ENCODE data around the gene SDK1. TPM values are rescaled to one million over a fixed set of nuclear protein-coding genes. Genes with fewer than 3 reads are reported as not detected.

SDK1 gene
- total RNA-seq, 4 donors from 2014 or later = under 0.01 to 16.2 (median 7.2) TPM

GRCh38 chr7:4178916-4179687, 878.0 kb downstream of the SDK1 start:
- H3K4me3 ChIP-seq = no peak overlapping the region
- no peaks in the 10 kb centered on the region for H3K4me1 ChIP-seq
- intact Hi-C loops (cut with DNase I; ENCODE audit: low total_unique reads) = no loop called here
- no peak for DNase-seq
- no peaks in the 10 kb centered on the region for H3K9me3 ChIP-seq
- TF ChIP-seq CTCF (IDR thresholded peaks at IDR 0.05) (no peak), POLR2A (IDR thresholded peaks at IDR 0.05) (no peak)
- no peak overlapping the region for H3K27ac ChIP-seq
- H3K27me3 ChIP-seq = no peaks in the 10 kb centered on the region
- no peaks in the 10 kb centered on the region for H3K36me3 ChIP-seq

DNA sequence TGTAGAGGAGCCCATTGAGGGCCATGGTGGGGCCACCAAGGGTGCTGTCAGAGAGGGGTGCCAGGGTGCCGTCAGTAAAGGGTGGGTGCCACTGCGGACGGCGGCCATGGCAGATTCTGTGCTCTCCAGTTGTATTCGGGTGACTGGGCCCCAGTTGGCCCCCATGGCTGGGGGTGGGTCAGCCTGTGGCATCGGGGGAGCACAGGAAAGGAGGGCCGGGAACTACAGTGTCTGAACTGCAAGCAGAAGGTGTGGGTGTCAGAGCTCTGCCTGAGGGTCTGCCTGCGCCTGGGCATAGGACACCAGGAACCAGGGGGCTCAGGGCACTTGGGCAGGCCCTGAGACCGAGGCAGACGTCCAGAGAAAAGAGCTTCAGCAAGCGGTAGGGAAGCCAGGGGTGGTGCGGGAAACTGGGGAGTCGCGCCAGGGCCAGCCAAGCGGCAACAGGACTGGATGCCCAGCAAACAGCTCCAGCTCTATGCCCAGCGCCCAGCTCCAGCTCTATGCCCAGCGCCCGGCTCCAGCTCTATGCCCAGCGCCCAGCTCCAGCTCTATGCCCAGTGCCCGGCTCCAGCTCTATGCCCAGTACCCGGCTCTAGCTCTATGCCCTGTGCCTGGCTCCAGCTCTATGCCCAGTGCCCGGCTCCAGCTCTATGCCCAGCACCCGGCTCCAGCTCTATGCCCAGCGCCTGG, 878.8 kb downstream of the SDK1 start:
- Histone ChIP-seq H3K4me3 (no peak overlapping the region), H3K27me3 (no peaks in the 10 kb centered on the region), H3K4me1 (no peaks in the 10 kb centered on the region), H3K36me3 (no peaks in the 10 kb centered on the region), H3K9me3 (no peaks in the 10 kb centered on the region), H3K27ac (no peak overlapping the region)
- TF ChIP-seq CTCF (IDR thresholded peaks at IDR 0.05) (no peak), POLR2A (IDR thresholded peaks at IDR 0.05) (no peak)
- intact Hi-C loops (cut with DNase I; ENCODE audit: low total_unique reads) = no loop called here
- no peak for DNase-seq

GRCh38 chr7:4181446-4181845, 880.4 kb downstream of the SDK1 start:
- no peak for DNase-seq
- no peaks in the 10 kb centered on the region for H3K9me3 ChIP-seq
- no peaks in the 10 kb centered on the region for H3K4me1 ChIP-seq
- intact Hi-C loops (cut with DNase I; ENCODE audit: low total_unique reads) = no loop called here
- TF ChIP-seq CTCF (IDR thresholded peaks at IDR 0.05) = no peak
- TF ChIP-seq POLR2A (IDR thresholded peaks at IDR 0.05) = no peak
- H3K4me3 ChIP-seq = no peak overlapping the region
- H3K27ac ChIP-seq = no peak overlapping the region
- H3K27me3 ChIP-seq = no peaks in the 10 kb centered on the region
- no peaks in the 10 kb centered on the region for H3K36me3 ChIP-seq

- TF ChIP-seq POLR2A (IDR thresholded peaks at IDR 0.05) (no peak), CTCF (IDR thresholded peaks at IDR 0.05) (no peak)
- Histone ChIP-seq H3K36me3 (no peaks in the 10 kb centered on the region), H3K9me3 (no peaks in the 10 kb centered on the region), H3K4me1 (no peaks in the 10 kb centered on the region), H3K4me3 (no peak overlapping the region), H3K27ac (no peak overlapping the region), H3K27me3 (no peaks in the 10 kb centered on the region)
- no peak for DNase-seq
- intact Hi-C loops (cut with DNase I; ENCODE audit: low total_unique reads) = no loop called here
Measured at GRCh38 chr7:4182605-4183300, 881.7 kb downstream of the SDK1 start.

GRCh38 chr7:4184653-4185052, 883.6 kb downstream of the SDK1 start:
- intact Hi-C loops (cut with DNase I; ENCODE audit: low total_unique reads) = no loop called here
- Histone ChIP-seq H3K9me3 (no peaks in the 10 kb centered on the region), H3K27me3 (no peaks in the 10 kb centered on the region), H3K27ac (no peak overlapping the region), H3K36me3 (no peaks in the 10 kb centered on the region), H3K4me1 (no peaks in the 10 kb centered on the region), H3K4me3 (no peak overlapping the region)
- TF ChIP-seq CTCF (IDR thresholded peaks at IDR 0.05) (no peak), POLR2A (IDR thresholded peaks at IDR 0.05) (no peak)
- no peak for DNase-seq

All from uterus (tissue), 4 donors.